ENCODE measurements around the gene POMGNT1.
A peak's percentile ranks its signal among the peaks of the same experiment; 100 is the strongest.

The POMGNT1 gene

DNA sequence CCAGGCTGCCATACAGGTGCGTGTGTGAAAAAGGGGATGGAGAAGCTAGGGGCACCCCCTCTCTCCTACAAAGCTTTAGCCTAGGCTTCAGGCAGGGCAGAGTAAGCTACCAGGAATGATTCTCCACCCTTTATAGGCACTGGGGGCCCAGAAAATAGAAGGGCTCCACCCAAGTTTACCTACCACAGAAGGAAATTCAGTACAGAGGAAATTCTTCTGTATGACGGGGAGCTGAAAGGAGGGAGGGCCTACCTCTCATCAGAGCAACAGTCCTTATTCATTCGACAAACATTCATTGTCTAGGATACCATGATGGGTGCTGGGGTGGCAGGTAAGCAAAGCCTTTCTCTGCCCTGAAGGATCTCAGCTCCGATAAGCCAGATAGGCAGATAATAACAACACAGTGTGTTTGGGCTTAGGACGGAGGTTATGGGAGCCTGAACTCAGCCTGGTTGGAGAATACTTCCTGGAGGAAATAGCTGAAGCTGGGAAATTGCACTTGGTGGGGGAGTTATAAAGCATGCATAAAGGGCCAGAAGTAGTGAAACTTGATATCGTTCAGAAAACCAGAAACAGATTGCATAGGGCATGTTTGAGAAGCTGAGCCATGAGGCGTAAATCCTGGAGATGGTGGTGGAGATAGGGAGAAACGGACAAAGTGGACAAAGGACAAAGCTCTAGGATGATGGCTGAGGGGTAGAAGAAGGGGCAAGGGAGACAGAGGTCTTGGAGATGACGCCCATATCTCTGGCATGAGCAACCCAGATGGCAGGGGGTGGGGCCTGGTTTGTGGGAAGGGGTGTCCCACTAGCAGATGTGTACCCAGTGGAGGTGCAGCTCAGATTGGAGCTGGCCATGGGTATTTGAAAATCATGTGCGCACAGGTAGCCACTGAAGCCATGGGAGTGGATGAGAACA lies 16.6 kb downstream of the POMGNT1 start:
- no peak for DNase-seq

GRCh38 chr1:46180082-46180616 lies 18.1 kb downstream of the POMGNT1 start:
- peak; percentile 26 for DNase-seq

GRCh38 chr1:46179138-46180081 lies 18.8 kb downstream of the POMGNT1 start:
- DNase-seq, result peak; percentile 83

DNA sequence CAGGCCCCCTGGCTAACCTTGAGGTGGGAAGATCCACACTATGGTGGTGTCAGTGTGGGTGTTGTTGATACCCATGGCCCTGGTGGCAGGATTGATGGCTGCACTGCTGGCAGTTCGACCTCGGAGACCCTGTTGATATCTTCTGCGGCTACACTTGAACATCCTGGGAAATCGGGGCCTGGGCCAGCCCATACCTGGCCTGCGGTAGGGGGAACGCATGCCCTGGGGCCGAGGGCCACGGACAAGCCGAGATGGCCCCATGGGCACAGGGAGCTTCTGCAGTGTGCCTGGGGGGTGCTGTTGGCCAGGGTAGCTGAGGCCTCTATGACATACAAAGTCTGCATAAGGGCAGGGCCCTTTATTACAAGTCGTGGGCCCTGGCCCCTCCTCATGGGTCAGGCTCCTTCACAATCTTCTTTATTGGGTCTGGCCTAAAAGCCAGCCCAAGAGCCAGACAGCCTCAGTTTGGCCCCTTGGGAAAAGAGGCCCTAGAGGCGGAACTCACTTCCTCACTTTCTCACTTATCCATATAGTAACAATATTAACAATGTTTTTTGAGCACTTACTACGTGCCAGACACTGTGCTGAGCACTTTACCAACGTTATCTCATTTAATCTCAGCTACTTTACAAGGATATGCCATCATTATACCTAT lies 21.9 kb downstream of the POMGNT1 start, which contains the start of gene P3R3URF:
Gene P3R3URF (minus strand): TSS at position 278 of the 655 bp plus-strand sequence. CDS start 17 bp downstream, at position 261.
- no peak for DNase-seq

GRCh38 chr1:46175243-46175642 lies 23.0 kb downstream of the POMGNT1 start:
- DNase-seq, result no peak

DNA sequence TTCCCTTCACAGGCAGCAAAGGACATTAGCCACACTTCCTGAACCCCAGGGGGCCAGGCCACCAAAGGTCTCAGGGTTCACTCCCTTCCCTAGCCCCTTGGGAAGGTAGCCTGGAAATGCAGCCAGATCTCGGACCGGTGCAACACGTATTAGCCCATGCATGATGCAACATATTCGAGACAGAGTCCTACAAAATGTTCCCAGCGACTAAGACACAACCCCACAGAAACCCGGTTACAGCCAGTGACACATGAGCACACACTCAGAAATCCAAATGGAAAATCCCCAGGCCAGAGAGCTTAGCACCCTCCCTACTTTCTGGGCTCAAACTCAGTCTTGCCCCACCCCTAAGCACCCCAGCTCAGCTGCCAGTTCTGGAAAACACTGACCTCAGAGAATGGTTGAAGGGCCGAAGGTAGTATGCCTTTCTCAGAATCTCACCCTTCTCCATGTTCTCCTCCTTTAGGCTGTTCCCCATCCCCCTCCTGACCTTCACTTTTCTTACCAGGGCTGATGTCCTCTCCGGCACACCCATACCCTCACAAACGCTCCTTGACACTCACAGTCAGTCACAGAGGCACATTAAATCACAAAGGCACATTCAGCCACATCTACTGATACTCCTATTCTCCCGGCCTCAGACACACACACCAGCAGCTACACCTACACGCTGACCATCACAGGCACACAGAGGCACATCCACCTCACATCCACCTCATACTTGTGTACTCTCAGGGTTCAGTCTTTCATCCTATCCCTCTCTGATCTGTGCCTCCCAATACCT lies 23.6 kb downstream of the POMGNT1 start, which contains the start of gene TSPAN1:
Gene TSPAN1 (plus strand): TSS at position 640 of the 784 bp plus-strand sequence. CDS start 6,021 bp downstream, outside the sequence.
- DNase-seq, result no peak

DNA sequence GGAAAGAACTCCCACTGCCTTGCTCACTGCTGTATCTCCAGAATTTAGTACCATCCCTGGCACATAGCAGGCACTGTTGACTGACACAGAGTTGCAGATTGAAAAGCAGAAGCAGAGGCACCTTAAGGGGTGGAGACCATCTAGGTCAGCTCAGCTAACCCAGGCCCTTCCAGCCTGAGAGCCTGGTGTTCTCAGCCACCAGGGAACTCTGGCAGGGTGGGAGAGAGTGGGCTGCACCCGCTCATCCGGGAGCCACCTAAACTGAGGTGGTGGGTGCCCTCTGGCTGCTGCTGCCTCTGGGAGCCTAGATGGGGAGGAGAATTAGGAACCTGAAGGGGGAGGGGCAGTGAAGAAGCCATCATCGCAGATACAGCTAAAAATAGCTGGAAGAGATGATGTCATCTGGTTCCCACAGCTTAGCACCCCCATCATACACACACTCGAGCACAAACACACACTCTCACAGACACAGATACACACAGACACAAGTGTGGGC lies 24.8 kb downstream of the POMGNT1 start:
- no peak for DNase-seq

DNA sequence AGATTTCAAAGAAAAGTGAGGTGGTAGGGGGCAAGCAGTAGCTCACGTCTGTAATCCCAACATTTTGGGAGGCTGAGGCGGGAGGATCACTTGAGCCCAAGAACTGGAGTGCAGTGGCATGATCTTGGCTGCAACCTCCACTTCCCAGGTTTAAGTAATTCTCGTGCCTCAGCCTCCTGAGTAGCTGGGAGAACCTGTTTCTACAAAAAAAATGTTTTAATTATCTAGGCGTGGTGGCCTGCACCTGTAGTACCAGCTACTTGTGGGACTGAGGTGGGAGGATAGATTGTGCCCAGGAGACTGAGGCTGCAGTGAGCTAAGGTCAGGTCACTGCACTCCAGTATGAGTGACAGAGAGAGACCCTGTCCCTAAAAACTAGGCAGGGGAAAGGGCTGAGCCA lies 25.9 kb downstream of the POMGNT1 start:
- no peak for DNase-seq

- no peak for DNase-seq
Observed at GRCh38 chr1:46171871-46172270, 26.4 kb downstream of the POMGNT1 start.

- no peak for DNase-seq
Observed at GRCh38 chr1:46171351-46171750, 26.9 kb downstream of the POMGNT1 start.

- no peak for DNase-seq
Observed at GRCh38 chr1:46169811-46170454, 28.3 kb downstream of the POMGNT1 start.

DNA sequence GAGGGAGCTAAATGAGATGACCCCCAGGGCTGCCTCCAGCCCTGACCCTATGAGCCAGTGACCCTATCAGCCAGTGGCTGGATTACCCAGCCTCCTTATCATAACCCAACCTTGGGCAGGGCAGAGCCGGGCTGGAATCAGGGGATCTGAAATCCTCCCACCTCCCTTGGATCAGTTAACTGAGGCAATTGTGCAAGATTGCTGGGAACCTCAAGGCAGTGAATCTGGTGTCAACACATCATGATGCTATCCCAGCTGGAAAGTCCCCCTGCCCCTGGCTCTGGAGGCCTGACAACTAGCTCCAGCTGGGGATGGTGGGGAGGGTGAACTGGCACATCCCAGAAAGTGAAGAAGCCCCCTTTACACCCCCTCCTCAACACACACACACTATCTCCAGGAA lies 29.8 kb downstream of the POMGNT1 start:
- no peak for DNase-seq

DNA sequence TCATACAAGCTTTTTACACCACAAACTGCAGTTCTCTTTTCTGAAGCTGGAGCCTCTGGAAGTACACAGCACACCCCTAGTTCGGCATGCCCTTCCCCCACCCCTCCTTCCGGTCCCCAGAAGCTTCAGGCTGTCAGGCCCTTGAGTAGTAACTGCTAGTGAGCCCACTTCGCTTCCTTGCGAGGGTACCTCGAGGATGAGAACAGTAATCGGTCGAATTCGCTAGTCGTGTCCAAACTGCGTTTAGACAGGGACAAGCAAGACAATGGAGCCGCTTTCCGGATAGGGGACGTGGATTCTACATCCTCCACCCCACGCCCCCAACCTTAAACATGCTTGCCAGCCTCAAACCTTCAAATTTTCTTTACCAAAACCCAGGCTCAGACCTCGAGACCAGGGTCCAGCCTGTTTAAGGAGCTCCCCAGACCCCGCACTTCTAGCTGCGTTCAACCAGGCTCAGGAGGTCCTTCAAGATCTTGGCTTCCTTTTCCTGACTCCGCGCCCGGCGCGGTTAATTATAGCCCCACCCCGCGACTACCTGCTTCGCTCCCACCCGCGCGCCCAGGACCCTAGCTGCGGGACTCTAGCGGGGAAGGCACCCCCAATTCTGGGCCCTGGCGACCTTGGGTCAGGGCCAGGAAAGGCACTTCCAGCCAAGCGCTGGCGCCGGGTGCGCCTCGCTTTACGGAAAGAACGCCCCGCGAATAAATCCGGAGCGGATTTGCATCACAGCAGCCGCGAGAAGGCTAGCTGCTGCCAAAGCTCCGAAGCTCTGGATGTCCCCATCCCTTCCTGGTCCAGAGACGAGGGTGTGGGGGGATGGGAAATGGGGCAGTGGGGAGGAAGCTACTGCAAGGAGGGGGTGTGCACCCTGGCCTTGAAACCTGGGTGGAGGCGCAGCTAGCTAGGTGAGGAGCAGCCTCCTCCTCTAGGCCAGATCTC lies 31.4 kb downstream of the POMGNT1 start:
- DNase-seq, result no peak

- DNase-seq, result no peak
Observed at GRCh38 chr1:46160212-46160611, 38.0 kb downstream of the POMGNT1 start.

- DNase-seq, result no peak
Observed at GRCh38 chr1:46159516-46159915, 38.7 kb downstream of the POMGNT1 start.

- no peak for DNase-seq
Observed at GRCh38 chr1:46158312-46159281, 39.6 kb downstream of the POMGNT1 start.

DNA sequence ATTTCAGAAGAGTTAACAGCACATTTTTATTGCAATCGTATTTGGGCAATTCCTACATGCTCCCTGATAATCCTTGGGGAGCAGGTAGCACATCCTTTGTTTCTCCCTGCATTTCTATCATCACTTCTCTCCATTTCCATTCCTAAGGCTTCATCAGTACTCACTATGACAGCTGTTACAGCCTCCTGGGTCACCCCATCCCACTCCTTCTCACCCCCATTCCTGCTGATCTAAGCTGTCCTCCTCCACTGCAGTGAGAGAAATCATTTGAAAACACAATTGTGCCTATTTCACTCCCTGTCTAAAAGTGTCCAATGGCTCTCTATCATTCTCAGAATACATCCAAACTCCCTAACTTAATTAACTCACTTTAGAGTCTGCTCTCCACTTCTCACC lies 40.3 kb downstream of the POMGNT1 start:
- no peak for DNase-seq

DNA sequence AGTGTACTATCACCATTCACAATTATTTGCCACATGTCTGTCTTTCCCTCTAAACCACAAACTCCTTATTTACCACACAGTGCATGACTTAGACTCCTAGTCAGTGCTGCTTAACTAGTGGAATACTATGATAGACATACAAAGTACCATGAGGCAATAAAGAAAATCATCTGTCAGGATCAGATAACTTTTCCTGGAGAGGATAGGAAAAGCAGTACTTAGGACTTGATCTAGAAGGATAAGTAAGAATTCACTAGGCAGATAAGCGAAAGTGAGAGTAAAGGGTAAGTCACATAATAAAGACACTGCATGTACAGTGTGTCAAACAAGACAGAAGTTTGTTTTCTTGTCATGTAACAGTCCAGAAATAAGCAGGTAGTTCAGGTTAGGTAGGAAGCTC lies 44.5 kb downstream of the POMGNT1 start:
- DNase-seq, result no peak

GRCh38 chr1:46153228-46153627 lies 45.0 kb downstream of the POMGNT1 start:
- no peak for DNase-seq

All from NCI-H1436 (cell line).